ENCODE measurements around the gene NDNF.
A peak's percentile ranks its signal among the peaks of the same experiment; 100 is the strongest.

Gene NDNF

DNA sequence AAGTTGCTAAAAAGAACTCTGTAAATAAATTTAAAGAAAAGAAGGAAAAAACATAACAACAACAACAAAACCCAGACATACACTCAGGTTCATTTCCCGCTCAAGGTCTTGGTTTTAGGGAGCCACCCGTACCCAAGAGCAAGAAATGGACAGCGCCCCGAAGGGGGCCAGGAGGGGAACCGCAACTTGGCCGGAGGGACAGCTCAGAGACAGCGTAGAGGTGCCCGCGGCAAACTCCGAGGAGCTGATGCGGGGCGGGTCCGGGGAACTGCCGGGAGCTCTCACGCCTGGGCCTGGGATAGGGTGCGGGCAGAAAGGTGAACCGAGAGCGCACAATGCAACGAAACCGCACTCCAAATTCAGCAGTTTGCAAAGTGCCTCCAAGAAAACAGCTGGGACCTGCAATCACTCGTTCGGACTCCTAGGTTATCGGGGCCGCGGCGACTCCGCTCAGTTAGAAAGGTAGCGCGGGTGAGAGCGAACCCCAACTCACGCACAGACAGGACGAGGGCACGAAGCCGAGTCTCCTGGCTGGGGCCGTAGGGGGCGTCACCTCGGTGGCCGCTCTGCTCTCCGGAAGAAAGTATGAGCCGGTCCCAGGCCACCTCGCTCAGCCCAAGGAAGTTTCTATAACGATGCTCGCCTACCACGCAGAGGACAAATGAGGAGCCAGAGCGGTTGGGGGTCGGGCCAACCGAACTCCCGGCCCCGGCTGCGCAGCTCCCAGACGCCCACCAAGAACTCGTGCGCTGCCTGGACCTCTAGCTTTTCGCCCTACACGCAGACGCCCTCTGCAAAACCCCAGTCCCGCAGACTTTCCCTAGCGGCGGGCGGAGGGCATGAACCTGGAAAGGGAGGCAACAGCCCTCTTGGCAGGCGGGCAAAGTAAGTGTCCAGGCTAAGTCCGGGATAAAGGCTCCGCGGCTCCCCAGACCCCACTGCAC, 1.4 kb downstream of the NDNF start:
- peak in 1 of 2 experiments; percentile 35 for DNase-seq

DNA sequence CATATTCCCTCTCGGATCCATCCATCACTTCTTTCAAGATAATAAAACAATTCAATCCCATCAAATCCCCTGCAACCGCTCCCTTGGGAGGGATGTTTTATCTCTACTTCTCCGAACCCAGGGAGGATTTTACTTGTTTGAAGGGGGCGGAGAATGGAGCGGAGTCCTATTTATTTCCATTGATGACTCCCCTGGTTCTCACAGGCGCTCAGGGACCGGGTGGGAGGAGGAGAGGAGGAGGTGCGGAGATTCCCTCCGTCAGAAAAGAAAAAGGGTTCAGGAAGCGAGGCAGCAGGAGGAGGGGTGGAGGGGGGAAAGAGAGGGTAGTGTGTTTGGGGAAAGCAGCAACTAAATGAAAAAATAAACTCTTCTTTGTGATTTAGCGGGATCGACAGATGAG, 2.1 kb downstream of the NDNF start:
- DNase-seq = no peak

- no peak for DNase-seq
These were observed 2.9 kb downstream of the NDNF start for GRCh38 chr4:121069430-121069829.

DNA sequence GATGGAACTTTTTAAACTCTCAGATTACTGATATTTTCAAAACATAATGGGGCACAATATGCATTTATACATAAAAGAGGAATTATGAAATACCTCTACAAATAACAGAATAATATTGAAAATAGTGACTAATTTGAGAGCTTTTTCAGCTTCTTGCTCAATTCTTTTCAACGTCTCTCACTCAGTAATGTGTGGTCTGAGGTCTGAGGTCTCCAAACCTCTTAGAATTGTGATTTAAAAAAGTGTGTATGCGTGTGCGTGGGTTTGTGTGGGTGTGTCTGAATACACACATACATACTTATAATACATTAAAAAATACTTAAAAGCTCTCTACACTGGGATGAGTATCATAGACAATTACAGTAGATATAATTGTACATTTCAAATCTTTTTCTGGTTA, 7.9 kb downstream of the NDNF start:
- no peak for DNase-seq

- no peak for DNase-seq
These were observed 9.8 kb downstream of the NDNF start for GRCh38 chr4:121062521-121062920.

- no peak for DNase-seq
These were observed 10.5 kb downstream of the NDNF start for GRCh38 chr4:121061861-121062260.

GRCh38 chr4:121061215-121061614, 11.1 kb downstream of the NDNF start:
- no peak for DNase-seq

DNA sequence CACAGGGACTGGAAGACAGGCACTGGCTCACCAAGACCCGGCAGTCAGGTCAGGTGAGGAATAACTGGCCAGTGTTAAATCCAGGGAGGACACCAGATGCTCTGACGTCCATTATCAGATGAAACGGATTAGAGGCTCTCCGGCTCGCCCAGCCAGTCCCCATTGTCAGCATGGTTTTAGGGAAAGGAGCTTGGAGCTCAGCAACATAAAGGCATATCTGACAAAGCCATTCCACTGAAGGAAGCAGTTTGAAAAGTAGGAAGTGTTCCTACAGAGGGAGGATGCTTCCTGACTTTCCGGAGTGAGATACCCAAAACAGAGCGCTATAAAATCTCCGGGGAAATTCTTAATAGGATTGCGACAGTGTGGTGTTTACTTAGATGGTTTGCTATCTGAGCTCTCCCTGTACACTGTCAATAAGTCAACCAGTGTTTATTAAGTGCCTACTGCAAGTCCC, 14.8 kb downstream of the NDNF start:
- DNase-seq = no peak

DNA sequence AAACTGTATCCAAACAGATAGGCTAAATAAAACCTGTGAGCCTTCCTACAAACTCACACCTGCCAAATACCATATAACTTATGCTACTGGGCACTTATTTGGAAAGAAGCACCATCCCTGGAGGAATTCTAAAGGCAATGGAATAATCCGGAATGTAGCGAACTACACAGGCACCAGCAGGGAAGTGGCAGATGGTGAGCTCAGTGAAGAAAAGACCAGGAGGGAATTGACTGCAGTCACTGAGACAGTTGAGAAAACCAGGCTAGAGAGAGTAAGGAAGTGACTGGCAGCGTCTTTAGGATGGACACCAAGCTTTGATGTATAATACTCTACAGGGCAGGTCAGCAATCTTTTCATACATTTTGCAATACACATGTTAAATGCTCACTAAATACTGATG, 16.3 kb downstream of the NDNF start:
- peak in 1 of 2 experiments; percentile 4 for DNase-seq

DNA sequence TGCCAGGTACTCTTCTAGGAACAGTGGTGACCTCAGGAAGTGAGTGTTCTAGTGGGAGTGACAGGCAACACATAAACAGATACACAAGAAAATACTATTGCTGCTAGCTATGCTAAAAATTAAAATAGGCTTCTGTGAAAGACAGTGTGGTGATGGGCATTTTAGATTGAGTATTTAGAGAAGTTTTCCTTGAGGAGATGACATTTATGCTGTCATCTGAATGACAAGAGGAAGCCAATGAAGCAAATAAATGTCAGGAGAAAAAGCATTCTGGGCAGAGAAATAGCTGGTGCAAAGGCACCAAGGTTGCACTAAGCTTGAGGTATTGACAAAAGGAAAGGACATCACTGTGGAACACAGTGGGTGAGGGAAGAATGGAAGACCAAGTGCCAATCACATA, 18.0 kb downstream of the NDNF start:
- DNase-seq = no peak

DNA sequence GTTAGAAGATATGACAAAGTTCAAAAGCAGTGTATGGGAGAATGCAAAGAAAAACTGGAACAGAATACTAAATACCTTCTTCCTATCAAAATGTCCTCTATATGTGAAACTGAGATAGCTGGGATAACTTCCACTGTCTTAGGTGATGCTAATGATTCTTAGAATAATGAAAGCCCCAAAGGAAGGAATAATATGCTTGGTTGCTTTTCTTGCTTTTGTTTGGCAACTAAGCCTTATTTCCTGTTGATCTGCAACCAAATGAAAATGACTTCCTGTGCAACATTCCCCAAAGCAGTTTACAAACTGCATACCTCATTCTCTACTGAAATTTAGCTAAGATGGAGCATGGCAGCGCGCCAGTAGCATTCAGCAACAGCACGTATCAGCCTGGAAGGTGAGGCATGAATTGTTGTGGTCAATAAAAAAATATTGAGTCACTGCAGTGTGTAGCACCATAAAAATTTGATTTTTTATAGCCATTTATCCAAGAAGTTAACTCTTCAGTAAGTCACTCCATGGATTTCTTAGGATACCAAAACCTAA, 18.7 kb downstream of the NDNF start:
- DNase-seq = no peak

GRCh38 chr4:121050300-121050699, 22.0 kb downstream of the NDNF start:
- no peak for DNase-seq

DNA sequence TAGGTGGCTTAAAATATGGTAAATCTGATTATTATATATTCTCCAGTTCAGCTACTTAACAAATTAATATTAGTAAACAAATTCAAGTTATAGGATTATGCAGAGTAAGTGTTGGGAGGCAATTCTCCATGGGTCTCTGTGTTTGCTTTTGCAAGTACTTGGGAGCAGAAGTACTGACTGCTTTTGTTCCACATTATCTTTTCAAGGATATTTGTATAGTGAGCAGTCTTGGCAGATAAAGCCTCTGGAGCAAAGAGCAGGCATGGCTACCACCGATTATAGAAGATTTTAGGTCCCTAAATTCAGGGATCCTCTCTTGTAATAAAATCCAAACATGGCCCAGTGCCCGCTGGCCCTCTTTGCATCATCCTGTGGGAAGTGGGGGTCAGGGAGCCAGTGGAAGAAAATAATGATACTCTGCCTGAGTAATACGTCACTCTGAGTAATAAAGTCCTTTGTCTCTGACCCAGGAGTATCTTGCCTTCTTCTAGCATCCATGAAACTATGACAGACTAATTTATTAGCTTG, 23.2 kb downstream of the NDNF start:
- no peak for DNase-seq

DNA sequence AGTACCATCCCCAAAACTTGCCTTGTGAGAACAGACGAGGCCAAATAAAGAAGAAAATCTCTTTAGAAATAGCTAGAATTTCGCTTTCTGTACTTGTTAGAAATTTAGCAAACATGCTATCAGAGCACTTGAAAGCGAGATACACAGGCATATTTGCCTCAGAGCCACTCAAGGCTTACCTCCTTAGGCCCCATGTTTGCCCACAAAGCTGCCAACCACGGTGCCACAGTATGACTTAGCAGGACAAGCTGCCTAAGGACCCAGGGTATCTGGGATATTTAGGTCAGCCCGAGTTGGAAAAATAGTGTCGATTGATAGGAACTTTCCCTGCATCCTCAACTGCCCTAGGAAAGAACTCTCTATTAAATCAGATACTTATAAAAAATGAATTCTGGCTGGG, 24.2 kb downstream of the NDNF start:
- no peak for DNase-seq

GRCh38 chr4:121041307-121042090, 30.8 kb downstream of the NDNF start:
- no peak for DNase-seq

DNA sequence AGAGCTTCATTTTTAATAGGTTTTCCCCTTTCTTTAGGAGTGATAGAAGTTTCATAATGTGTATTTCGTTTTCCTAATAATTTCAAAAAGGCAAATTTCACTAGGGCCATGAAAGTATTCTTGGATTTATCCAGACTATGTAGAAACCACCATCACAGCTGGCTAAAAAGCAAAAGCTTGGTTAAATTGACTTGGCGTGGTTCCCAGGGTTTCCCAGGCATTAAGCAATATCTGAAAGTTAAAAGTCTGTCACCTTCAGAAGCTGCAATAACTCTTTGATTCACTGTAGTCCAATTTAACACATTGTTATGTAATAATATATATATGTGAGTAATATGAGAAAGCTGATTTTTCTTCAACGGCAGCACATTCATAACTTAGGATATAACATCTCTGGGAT, 38.3 kb downstream of the NDNF start:
- peak; percentile 9 to 49 for DNase-seq

DNA sequence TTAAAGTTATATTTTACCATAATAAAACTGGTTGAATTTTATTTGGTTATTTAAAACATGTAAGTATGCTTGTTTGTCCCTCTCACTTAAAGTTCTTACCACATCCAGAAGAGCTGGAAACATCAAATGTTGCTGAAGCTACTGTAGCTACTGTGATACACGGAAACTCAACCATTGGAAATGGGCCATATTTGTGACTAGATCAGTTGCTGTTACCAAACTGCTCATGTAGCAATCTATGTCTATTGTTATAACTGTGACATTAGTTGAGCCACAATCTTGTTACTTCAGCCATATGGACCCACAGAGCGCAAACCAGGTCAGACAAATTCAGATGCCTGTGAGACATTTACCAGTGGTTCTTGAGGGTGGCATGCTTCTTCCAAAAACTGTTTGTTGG, 41.6 kb downstream of the NDNF start:
- no peak for DNase-seq

- DNase-seq = no peak
These were observed 42.2 kb downstream of the NDNF start for GRCh38 chr4:121030131-121030530.

GRCh38 chr4:121026034-121026433, 46.3 kb downstream of the NDNF start:
- DNase-seq = no peak

DNA sequence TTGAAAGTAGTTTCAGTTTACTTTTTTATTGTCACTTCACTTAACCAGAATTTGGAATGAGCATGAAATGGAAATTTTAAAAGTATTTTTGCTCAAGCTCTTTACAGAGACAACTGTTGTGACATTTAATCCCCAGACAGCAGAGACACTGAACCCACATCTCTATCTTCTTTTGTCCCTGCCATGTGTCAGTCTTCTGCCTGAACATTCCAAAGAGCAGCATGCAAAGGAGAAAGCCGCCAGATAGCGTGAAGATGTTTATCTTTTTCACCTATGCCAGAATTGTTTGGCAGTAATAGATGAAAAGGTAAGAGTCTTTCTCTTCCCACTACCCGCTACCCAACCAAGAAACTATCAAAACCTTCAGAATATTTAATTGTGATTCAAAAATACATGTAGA, 46.8 kb downstream of the NDNF start:
- DNase-seq = no peak

- no peak for DNase-seq
These were observed 53.8 kb downstream of the NDNF start for GRCh38 chr4:121018543-121018942.

- DNase-seq = no peak
These were observed 55.7 kb downstream of the NDNF start for GRCh38 chr4:121016611-121017010.

- no peak for DNase-seq
These were observed 56.9 kb downstream of the NDNF start for GRCh38 chr4:121015421-121015820.

Data from NCI-H446 (cell line).